Loucy (cell line): ENCODE results near the gene AHNAK2.
"Not testable (repeated sequence)": the region's sequence is repeated elsewhere in the genome, so short reads cannot be mapped to it uniquely, and the experiment has no call there.

Source experiments
- CTCF ChIP-seq: fragments of 200-600 bp; sonication (generic); conservative IDR thresholded peaks from 2 replicates; pipeline ENCODE4 v1.5.1; 2014; ENCODE audit warnings: mild to moderate bottlenecking, antibody characterized with exemption, low read length
- EZH2phosphoT487 ChIP-seq: fragments of 200-600 bp; IDR thresholded peaks from 2 replicates; pipeline ENCODE4 v1.6.1; 2018; ENCODE audit warnings: antibody characterized with exemption, mild to moderate bottlenecking, moderate library complexity, borderline replicate concordance

- TF ChIP-seq CTCF, EZH2phosphoT487: not testable (repeated sequence)
Observed at GRCh38 chr14:104943216-104944015, 34.8 kb downstream of the AHNAK2 start.
